DOHH2 (cell line): ENCODE data around the gene APBA2.

Experiments
- EZH2phosphoT487 ChIP-seq: fragments of 200-600 bp; sonication (generic); IDR thresholded peaks from 2 replicates; pipeline ENCODE4 v1.6.1; 2017; ENCODE audit warnings: borderline replicate concordance, mild to moderate bottlenecking, antibody characterized with exemption, low read length, moderate library complexity, mixed read lengths
- TF ChIP-seq, protein P1 (sequence below): fragments of 200-600 bp; sonication (generic); IDR thresholded peaks from one replicate; pipeline ENCODE4 v1.5.1; 2014; ENCODE audit warnings: antibody characterized with exemption, mild to moderate bottlenecking, low read depth, low read length; ENCODE audit not compliant: poor library complexity, severe bottlenecking

DNA sequence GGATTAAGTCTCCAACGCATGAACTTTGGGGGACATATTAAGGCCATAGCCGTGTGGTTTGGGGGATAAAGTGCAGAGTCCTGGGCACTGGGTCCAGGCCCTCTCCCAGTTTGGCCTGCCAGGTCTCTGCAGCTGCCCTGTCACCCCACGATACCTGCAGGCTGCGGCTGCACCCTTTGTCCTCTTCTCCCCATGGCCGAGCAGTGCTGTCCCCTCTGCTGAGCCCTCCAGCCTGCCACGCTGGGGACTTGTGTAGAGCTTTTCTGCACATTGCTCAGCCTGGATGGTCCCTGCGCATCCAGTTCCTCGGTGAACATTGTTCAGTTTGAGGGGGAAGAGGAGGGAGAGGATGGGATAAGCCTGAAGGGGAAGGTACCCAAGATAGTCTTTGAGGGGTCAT lies 167.2 kb downstream of the APBA2 start:
- TF ChIP-seq, protein P1, sequence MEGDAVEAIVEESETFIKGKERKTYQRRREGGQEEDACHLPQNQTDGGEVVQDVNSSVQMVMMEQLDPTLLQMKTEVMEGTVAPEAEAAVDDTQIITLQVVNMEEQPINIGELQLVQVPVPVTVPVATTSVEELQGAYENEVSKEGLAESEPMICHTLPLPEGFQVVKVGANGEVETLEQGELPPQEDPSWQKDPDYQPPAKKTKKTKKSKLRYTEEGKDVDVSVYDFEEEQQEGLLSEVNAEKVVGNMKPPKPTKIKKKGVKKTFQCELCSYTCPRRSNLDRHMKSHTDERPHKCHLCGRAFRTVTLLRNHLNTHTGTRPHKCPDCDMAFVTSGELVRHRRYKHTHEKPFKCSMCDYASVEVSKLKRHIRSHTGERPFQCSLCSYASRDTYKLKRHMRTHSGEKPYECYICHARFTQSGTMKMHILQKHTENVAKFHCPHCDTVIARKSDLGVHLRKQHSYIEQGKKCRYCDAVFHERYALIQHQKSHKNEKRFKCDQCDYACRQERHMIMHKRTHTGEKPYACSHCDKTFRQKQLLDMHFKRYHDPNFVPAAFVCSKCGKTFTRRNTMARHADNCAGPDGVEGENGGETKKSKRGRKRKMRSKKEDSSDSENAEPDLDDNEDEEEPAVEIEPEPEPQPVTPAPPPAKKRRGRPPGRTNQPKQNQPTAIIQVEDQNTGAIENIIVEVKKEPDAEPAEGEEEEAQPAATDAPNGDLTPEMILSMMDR, result no peak
- no peak for TF ChIP-seq EZH2phosphoT487
